Sigmoid colon (tissue), 7 donors: ENCODE measurements around the gene FBXW4. TPM values are rescaled to one million over a fixed set of nuclear protein-coding genes. Genes with fewer than 3 reads are reported as not detected.
A peak's percentile ranks its signal among the peaks of the same experiment; 100 is the strongest.

Source experiments
- DNase-seq: peaks from one replicate; pipeline ENCODE4 v3.0.0-alpha.2; 2019
- H3K27ac ChIP-seq, 4 donors: fragments of 200-600 bp; sonication (generic); one replicate each; pipeline ENCODE4 v1.5.1; 2016 to 2019; ENCODE audit warnings: mild to moderate bottlenecking in 1 of 4
- H3K27me3 ChIP-seq, 3 donors: fragments of 200-600 bp; sonication (generic); one replicate each; pipeline ENCODE4 v1.5.1; 2019; ENCODE audit warnings: mild to moderate bottlenecking in 1 of 3
- H3K36me3 ChIP-seq, 4 donors: fragments of 200-600 bp; sonication (generic); one replicate each; pipeline ENCODE4 v1.5.1; 2016 to 2019
- H3K4me1 ChIP-seq, 4 donors: fragments of 200-600 bp; sonication (generic); one replicate each; pipeline ENCODE4 v1.5.1; 2017 to 2019
- H3K4me3 ChIP-seq, 4 donors: fragments of 200-600 bp; sonication (generic); one replicate each; pipeline ENCODE4 v1.5.1; 2017 to 2019; ENCODE audit warnings: mild to moderate bottlenecking in 2 of 4, moderate library complexity in 1 of 4
- H3K9me3 ChIP-seq, 4 donors: fragments of 200-600 bp in 3 of 4; sonication (generic) in 3 of 4; one replicate each; pipeline versions ENCODE4 v1.5.1 to v1.6.1; 2013 to 2019
- EP300 ChIP-seq, 4 donors: sonication (generic); formaldehyde crosslinking; IDR thresholded peaks; one replicate each; pipeline ENCODE4 v1.6.1; 2017; ENCODE audit warnings: antibody characterized with exemption in 4 of 4
- POLR2A ChIP-seq, 2 donors: fragments of 450-650 bp; IDR thresholded peaks; one replicate each; pipeline ENCODE4 v1.6.1; 2016; ENCODE audit warnings: antibody characterized with exemption in 2 of 2, mild to moderate bottlenecking in 2 of 2, moderate library complexity in 2 of 2
- POLR2AphosphoS5 ChIP-seq, 4 donors: sonication (generic); formaldehyde crosslinking; IDR thresholded peaks; one replicate each; pipeline ENCODE4 v1.6.1; 2017; ENCODE audit warnings: antibody characterized with exemption in 4 of 4
- WGBS, 2 donors: extraction: QIAGEN DNeasy Blood & Tissue Kit; methylation state at CpG; one replicate each; pipeline ENCODE4 v1.1.7; 2013; 5-methylcytosine and 5-hydroxymethylcytosine counted together
- intact Hi-C: fragments of 100-400 bp; cut with DNase I; formaldehyde crosslinking; loops from one replicate; pipeline ENCODE4 v1.15.1; 2023
- polyA plus RNA-seq, 3 donors: library from polyadenylated mRNA; stranded (reverse); fragments of 200-250 nt; gene quantifications; one replicate each; pipeline ENCODE4 v1.2.3, GENCODE V29; 2013
- total RNA-seq, 4 donors: library from RNA; depleted of rRNA; stranded (reverse); fragments of >200 nt; gene quantifications; one replicate each; pipeline ENCODE4 v1.1.0, GENCODE V29; 2016
- TF ChIP-seq, protein P1 (sequence below), 4 experiments: fragments of 450-650 bp in 3 of 4; fragments of 200-600 bp in 1 of 4; IDR thresholded peaks; one replicate each; pipeline ENCODE4 v1.5.1; 2016 to 2019; ENCODE audit warnings: antibody characterized with exemption in 4 of 4, mild to moderate bottlenecking in 3 of 4, moderate library complexity in 2 of 4
- donor health status: healthy with polysubstance abuse.
- donor health status: Bipolar disorder and iron deficiency.
- donor health status: healthy.

FBXW4 gene
- total and polyA plus RNA-seq, 7 donors = 28.4 to 122 (median 89.7) TPM

DNA sequence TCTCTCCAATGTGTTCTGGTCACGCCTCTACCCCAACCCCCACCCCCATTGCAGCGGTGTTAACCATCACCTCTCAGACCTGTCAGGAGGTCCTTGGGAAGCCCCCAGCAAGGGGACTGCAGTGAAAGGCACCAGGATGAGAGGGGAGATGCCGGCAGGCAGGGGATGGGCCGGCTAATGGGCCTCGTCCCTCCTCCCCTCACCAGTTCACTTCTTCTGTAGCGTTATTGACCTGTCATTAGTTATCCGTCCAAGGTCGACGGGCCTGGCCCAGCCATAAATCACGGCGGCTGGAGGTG is 125.7 kb downstream of the FBXW4 start:
- WGBS, 2 donors = 5 to 8% methylated on average over 11 of the region's 11 CpGs
- TF ChIP-seq POLR2A (IDR thresholded peaks at IDR 0.05) (no peak), EP300 (IDR thresholded peaks at IDR 0.05) (no peak), POLR2AphosphoS5 (IDR thresholded peaks at IDR 0.05) (no peak)
- TF ChIP-seq, protein P1, sequence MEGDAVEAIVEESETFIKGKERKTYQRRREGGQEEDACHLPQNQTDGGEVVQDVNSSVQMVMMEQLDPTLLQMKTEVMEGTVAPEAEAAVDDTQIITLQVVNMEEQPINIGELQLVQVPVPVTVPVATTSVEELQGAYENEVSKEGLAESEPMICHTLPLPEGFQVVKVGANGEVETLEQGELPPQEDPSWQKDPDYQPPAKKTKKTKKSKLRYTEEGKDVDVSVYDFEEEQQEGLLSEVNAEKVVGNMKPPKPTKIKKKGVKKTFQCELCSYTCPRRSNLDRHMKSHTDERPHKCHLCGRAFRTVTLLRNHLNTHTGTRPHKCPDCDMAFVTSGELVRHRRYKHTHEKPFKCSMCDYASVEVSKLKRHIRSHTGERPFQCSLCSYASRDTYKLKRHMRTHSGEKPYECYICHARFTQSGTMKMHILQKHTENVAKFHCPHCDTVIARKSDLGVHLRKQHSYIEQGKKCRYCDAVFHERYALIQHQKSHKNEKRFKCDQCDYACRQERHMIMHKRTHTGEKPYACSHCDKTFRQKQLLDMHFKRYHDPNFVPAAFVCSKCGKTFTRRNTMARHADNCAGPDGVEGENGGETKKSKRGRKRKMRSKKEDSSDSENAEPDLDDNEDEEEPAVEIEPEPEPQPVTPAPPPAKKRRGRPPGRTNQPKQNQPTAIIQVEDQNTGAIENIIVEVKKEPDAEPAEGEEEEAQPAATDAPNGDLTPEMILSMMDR (IDR thresholded peaks at IDR 0.05) = no peak
- peak overlapping the region in 1 of 4 donors; percentile 61 for H3K4me3 ChIP-seq
- H3K4me1 ChIP-seq = peaks cover 0 to 26% (median 24%) of the 10 kb centered on the region in 4 donors
- intact Hi-C loops = loop anchor here (1.0 kb wide), 1 partner anchor 356 kb away; no protein-coding TSS in a partner anchor
- peaks cover 0 to 4% (median 3%) of the 10 kb centered on the region in 4 donors for H3K9me3 ChIP-seq
- H3K36me3 ChIP-seq = no peaks in the 10 kb centered on the region
- DNase-seq = peak; percentile 58
- peaks cover 41 to 68% (median 59%) of the 10 kb centered on the region in 3 donors for H3K27me3 ChIP-seq
- H3K27ac ChIP-seq = no peak overlapping the region

DNA sequence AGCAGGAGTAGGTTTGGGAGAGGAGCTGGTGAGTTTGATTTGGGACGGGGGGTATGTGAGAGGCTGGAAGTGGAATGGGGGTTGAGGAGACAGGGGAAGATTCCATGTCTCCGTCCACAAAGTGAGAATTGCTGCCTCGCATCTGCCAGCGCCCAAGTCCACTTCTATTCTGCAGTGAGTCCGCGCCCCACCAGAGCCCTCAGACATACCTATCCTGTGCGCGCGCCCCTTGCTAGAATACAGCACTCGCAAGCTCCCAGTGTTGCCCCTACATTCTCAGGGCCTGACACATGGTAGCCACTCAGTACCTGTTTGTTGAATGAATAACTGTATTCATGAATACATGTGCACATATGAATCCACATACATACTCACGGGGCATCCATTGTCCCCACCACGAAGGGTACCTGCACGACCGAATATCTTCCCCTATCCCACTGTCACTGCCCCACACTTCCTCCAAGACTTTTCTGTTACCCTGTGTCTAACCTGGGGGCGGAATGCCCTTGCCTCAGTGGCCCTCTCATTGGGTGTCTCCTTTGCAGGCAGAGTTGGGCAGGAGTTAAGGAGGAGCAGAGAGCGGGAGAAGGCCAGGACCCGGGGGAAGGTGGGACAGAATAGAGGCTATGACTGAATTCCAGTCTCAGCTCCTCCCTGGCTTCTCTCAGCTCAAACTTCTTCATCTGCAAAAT is 126.8 kb downstream of the FBXW4 start:
- peak; percentile 52 for DNase-seq
- intact Hi-C loops = no loop called here
- Histone ChIP-seq H3K36me3 (no peaks in the 10 kb centered on the region), H3K27ac (no peak overlapping the region), H3K4me1 (peaks cover 0 to 26% (median 24%) of the 10 kb centered on the region in 4 donors), H3K27me3 (peaks cover 41 to 73% (median 62%) of the 10 kb centered on the region in 3 donors), H3K4me3 (no peak overlapping the region), H3K9me3 (peaks cover 0 to 4% (median 3%) of the 10 kb centered on the region in 4 donors)
- TF ChIP-seq, protein P1 (IDR thresholded peaks at IDR 0.05) = no peak
- WGBS, 2 donors = 81 to 90% methylated on average over 17 of the region's 17 CpGs

DNA sequence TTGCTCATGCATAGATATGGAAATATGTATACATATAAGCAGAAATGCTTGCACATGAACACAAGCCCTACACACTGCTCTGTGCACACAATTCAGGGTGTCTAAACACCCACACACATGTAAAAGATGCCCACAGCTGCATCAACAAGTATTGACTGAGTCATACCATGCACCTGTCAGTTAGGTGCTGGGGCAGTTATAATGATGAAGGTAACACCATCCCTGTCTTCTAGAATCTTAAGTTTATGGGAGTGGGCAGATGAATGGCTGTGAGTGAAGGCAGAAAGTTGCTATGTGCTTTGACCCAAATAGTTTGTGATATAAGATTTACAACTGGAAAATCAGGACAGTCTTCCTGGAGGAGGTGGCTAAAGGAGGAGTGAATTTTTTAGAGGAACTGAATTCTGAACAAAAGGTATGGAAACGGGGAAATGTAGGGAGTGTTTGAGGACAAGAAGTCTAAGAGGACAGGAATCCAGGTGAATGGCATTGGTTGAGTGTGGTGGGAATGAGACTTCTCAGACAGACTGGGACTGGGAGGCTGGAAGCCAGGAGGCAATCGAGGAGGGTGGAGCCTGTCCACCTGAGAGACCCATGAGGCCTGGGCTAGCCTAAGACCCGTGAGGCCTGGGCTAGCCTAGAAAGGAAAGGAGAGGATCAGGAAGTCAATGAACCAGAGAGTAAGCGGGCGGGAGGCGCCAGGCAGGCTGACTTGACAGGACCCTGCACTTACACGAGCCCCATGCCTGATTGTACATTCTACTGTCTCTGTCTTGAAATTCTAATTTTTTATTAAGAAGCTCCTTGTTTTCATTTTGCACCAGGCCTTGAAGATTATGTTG is 127.6 kb downstream of the FBXW4 start:
- peak; percentile 51 for DNase-seq
- TF ChIP-seq POLR2AphosphoS5 (IDR thresholded peaks at IDR 0.05) (no peak), POLR2A (IDR thresholded peaks at IDR 0.05) (no peak), EP300 (IDR thresholded peaks at IDR 0.05) (no peak)
- TF ChIP-seq, protein P1 (IDR thresholded peaks at IDR 0.05) = no peak
- WGBS, 2 donors = 45 to 66% methylated on average over 7 of the region's 7 CpGs
- Histone ChIP-seq H3K27ac (no peak overlapping the region), H3K27me3 (peaks cover 41 to 81% (median 66%) of the 10 kb centered on the region in 3 donors), H3K4me3 (no peak overlapping the region), H3K9me3 (no peaks in the 10 kb centered on the region), H3K4me1 (peaks cover 0 to 26% (median 24%) of the 10 kb centered on the region in 4 donors), H3K36me3 (no peaks in the 10 kb centered on the region)
- intact Hi-C loops = no loop called here

DNA sequence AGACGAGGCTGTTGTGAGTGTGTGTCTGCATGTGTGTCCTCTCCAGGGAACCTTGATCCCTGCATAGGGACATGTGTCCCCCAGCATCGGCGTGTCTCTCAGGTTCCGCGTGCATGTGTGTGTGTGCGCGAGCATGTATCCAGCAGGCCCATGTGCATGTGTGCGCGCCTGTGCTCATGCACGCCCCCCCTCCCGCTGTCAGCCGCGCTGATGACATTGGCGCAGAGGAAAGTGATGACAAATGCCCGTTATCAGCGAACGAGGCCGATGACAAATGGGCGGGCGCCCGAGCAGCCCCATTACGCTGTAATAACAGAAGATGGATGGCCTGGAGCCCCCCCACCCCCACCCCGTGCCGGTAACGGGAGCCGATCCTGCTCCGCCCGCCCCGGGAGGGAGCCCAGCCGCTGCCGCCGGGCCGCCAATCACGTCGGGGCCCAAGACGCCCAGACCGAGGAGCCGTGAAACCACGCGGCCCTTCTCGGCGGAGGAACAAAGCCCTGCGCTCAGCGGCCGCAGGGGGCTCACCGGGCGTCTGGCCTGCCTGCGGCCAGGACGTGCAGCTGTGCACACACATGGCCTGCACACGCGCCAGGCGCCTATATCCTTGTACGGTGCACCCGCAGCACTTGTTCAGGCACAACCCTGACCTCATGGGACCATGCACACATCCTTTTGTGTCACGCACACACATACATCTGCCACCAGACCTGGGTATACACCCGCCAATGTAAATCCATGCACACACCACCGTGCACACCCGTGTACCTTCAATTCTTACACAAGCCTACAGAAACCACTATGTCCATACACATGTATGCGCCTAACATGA is 128.4 kb downstream of the FBXW4 start:
- no peaks in the 10 kb centered on the region for H3K36me3 ChIP-seq
- intact Hi-C loops = no loop called here
- peaks cover 41 to 89% (median 69%) of the 10 kb centered on the region in 3 donors for H3K27me3 ChIP-seq
- 10 to 18% methylated on average over 59 of the region's 59 CpGs for WGBS, 2 donors
- no peak for TF ChIP-seq POLR2A (IDR thresholded peaks at IDR 0.05)
- TF ChIP-seq POLR2AphosphoS5 (IDR thresholded peaks at IDR 0.05) = no peak
- TF ChIP-seq EP300 (IDR thresholded peaks at IDR 0.05) = no peak
- TF ChIP-seq, protein P1 (IDR thresholded peaks at IDR 0.05) = no peak
- H3K4me1 ChIP-seq = peaks cover 0 to 26% (median 24%) of the 10 kb centered on the region in 4 donors
- H3K9me3 ChIP-seq = no peaks in the 10 kb centered on the region
- H3K27ac ChIP-seq = no peak overlapping the region
- peak; percentile 42 for DNase-seq
- H3K4me3 ChIP-seq = peak overlapping the region in 1 of 4 donors; percentile 7
